Right lobe of liver (tissue), 6 donors: Measurements from ENCODE around the gene MECR. TPM values are rescaled to one million over a fixed set of nuclear protein-coding genes. Genes with fewer than 3 reads are reported as not detected.
"Not testable (repeated sequence)": the region's sequence is repeated elsewhere in the genome, so short reads cannot be mapped to it uniquely, and the experiment has no call there.

Source experiments
- ATAC-seq, 4 donors: fragments of 200-7000 bp; cut with Tn5 transposase; one replicate each; pipeline ENCODE4 v1.9.1; 2020; ENCODE audit warnings: mild to moderate bottlenecking in 4 of 4, moderate library complexity in 4 of 4
- DNase-seq, 3 donors: peaks; one replicate each; pipeline ENCODE4 v3.0.0-alpha.2; 2020
- H3K27ac ChIP-seq, 3 donors: fragments of 200-600 bp; one replicate each; pipeline ENCODE4 v1.8.0; 2022
- H3K27me3 ChIP-seq, 2 donors: fragments of 200-600 bp; one replicate each; pipeline ENCODE4 v1.8.0; 2022
- H3K36me3 ChIP-seq, 4 donors: fragments of 200-600 bp; sonication (generic) in 1 of 4; one replicate each; pipeline versions ENCODE4 v1.5.1 to v1.8.0; 2017 to 2022; ENCODE audit warnings: control low read depth in 1 of 4
- H3K4me1 ChIP-seq, 4 donors: fragments of 200-600 bp; sonication (generic) in 1 of 4; one replicate each; pipeline versions ENCODE4 v1.5.1 to v1.8.0; 2017 to 2022; ENCODE audit warnings: control low read depth in 1 of 4
- H3K4me3 ChIP-seq, 3 donors: fragments of 200-600 bp; one replicate each; pipeline ENCODE4 v1.8.0; 2022
- H3K9me3 ChIP-seq, 4 donors: fragments of 200-600 bp; sonication (generic) in 1 of 4; one replicate each; pipeline versions ENCODE4 v1.5.1 to v1.8.0; 2017 to 2022; ENCODE audit warnings: control low read depth in 1 of 4
- POLR2A ChIP-seq: fragments of 450-650 bp; IDR thresholded peaks from one replicate; pipeline ENCODE4 v1.6.1; 2017; ENCODE audit warnings: antibody characterized with exemption, mild to moderate bottlenecking
- WGBS: methylation state at CpG from one replicate; pipeline ENCODE4 v1.1.6; 2018; ENCODE audit warnings: low coverage, low lambda C conversion rate; ENCODE audit not compliant: insufficient coverage; ENCODE audit errors: missing lambda C conversion rate; 5-methylcytosine and 5-hydroxymethylcytosine counted together
- intact Hi-C, 2 donors: fragments of 100-400 bp; cut with DNase I; formaldehyde crosslinking; loops; one replicate each; pipeline versions ENCODE4 v1.11.2 to v1.14.1; 2022
- total RNA-seq, 6 experiments: library from RNA; depleted of rRNA in 2 of 6; stranded (reverse); fragments of >200 nt in 2 of 6; fragmentation: NEBNext Ultra II Directional in 3 of 6; extraction: Animal tissue kit (Norgen Biotek cat#: 25700) in 3 of 6; gene quantifications; one replicate each; pipeline versions ENCODE4 v1.1.0 to v1.2.4, GENCODE V29; 2016 to 2023
- TF ChIP-seq, protein P1 (sequence below), 4 donors: fragments of 200-600 bp in 3 of 4; fragments of 450-650 bp in 1 of 4; IDR thresholded peaks; one replicate each; pipeline versions ENCODE4 v1.5.1 to v1.8.0; 2016 to 2022; ENCODE audit warnings: antibody characterized with exemption in 4 of 4, mild to moderate bottlenecking in 2 of 4
- donor health status: DM: no; HTN: yes; CAD: no.
- donor health status: DM: no; HTN: no; CAD: no.
- donor health status: DM: no; HTN: no; CAD: no.
- donor health status: DM: no; HTN: yes; CAD: no.
- donor health status: DM: no; HTN: yes; CAD: no.

MECR gene
- total RNA-seq, 6 experiments from 2014 or later, result 13.1 to 22.1 (median 15.7) TPM

DNA sequence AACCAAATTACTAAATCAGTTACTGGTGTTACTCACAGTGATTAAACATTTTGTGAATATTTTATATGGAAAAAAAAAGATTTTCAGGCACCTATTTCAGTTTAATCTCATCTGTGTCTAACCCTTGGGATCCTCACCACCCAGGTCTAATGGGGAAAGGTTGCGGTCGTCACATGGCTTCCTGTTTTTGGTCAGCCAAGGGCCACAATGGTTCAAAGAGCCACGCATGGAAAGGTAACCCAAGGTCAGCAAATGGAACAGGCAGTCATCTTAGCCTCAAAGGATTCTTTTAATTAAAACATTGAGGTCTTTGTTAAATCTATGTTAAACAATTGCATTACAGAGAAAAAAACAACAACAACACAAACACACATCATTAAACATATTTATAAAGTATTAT lies 71.0 kb downstream of the MECR start:
- Histone ChIP-seq H3K36me3 (peaks cover 0 to 45% (median 27%) of the 10 kb centered on the region in 4 donors), H3K27me3 (no peaks in the 10 kb centered on the region), H3K4me1 (peaks cover 0 to 48% (median 13%) of the 10 kb centered on the region in 4 donors), H3K4me3 (no peak overlapping the region), H3K9me3 (no peaks in the 10 kb centered on the region), H3K27ac (no peak overlapping the region)
- DNase-seq (no peak), ATAC-seq (peak; percentile 26 to 73 (median 46))
- intact Hi-C loops, result no loop called here
- no peak for TF ChIP-seq POLR2A
- TF ChIP-seq, protein P1, sequence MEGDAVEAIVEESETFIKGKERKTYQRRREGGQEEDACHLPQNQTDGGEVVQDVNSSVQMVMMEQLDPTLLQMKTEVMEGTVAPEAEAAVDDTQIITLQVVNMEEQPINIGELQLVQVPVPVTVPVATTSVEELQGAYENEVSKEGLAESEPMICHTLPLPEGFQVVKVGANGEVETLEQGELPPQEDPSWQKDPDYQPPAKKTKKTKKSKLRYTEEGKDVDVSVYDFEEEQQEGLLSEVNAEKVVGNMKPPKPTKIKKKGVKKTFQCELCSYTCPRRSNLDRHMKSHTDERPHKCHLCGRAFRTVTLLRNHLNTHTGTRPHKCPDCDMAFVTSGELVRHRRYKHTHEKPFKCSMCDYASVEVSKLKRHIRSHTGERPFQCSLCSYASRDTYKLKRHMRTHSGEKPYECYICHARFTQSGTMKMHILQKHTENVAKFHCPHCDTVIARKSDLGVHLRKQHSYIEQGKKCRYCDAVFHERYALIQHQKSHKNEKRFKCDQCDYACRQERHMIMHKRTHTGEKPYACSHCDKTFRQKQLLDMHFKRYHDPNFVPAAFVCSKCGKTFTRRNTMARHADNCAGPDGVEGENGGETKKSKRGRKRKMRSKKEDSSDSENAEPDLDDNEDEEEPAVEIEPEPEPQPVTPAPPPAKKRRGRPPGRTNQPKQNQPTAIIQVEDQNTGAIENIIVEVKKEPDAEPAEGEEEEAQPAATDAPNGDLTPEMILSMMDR (IDR thresholded peaks at IDR 0.05), result no peak
- 30% methylated on average over 3 of the region's 3 CpGs for WGBS

- Histone ChIP-seq H3K36me3 (peaks cover 0 to 70% (median 44%) of the 10 kb centered on the region in 4 donors), H3K27me3 (no peaks in the 10 kb centered on the region), H3K27ac (no peak overlapping the region), H3K4me1 (peaks cover 0 to 23% (median 3%) of the 10 kb centered on the region in 4 donors), H3K4me3 (no peak overlapping the region), H3K9me3 (no peaks in the 10 kb centered on the region)
- intact Hi-C loops, result no loop called here
- DNase-seq (no peak), ATAC-seq (no peak)
- 80% methylated on average over 3 of the region's 3 CpGs for WGBS
- TF ChIP-seq, protein P1 (IDR thresholded peaks at IDR 0.05), result no peak
- no peak for TF ChIP-seq POLR2A
Measured at GRCh38 chr1:29157269-29157601, 73.5 kb downstream of the MECR start.

GRCh38 chr1:29156543-29157268 lies 74.0 kb downstream of the MECR start:
- peaks cover 0 to 24% (median 3%) of the 10 kb centered on the region in 4 donors for H3K4me1 ChIP-seq
- H3K36me3 ChIP-seq, result peaks cover 4 to 75% (median 48%) of the 10 kb centered on the region in 4 donors
- H3K9me3 ChIP-seq, result no peaks in the 10 kb centered on the region
- peak; percentile 47 to 75 (median 54) for ATAC-seq
- no peak overlapping the region for H3K4me3 ChIP-seq
- H3K27me3 ChIP-seq, result no peaks in the 10 kb centered on the region
- DNase-seq, result no peak
- TF ChIP-seq POLR2A, result no peak
- TF ChIP-seq, protein P1 (IDR thresholded peaks at IDR 0.05), result no peak
- WGBS, result 67% methylated on average over 8 of the region's 10 CpGs
- H3K27ac ChIP-seq, result no peak overlapping the region
- intact Hi-C loops, result no loop called here

- H3K4me3 ChIP-seq, result no peak overlapping the region
- no peaks in the 10 kb centered on the region for H3K27me3 ChIP-seq
- DNase-seq (no peak), ATAC-seq (no peak)
- peaks cover 6 to 97% (median 52%) of the 10 kb centered on the region in 4 donors for H3K36me3 ChIP-seq
- no peaks in the 10 kb centered on the region for H3K9me3 ChIP-seq
- intact Hi-C loops, result no loop called here
- no peak for TF ChIP-seq POLR2A
- TF ChIP-seq, protein P1 (IDR thresholded peaks at IDR 0.05), result no peak
- H3K4me1 ChIP-seq, result peaks cover 0 to 27% (median 6%) of the 10 kb centered on the region in 4 donors
- no peak overlapping the region for H3K27ac ChIP-seq
- WGBS, result 81% methylated on average over 8 of the region's 8 CpGs
Measured at GRCh38 chr1:29152046-29152805, 78.5 kb downstream of the MECR start.

DNA sequence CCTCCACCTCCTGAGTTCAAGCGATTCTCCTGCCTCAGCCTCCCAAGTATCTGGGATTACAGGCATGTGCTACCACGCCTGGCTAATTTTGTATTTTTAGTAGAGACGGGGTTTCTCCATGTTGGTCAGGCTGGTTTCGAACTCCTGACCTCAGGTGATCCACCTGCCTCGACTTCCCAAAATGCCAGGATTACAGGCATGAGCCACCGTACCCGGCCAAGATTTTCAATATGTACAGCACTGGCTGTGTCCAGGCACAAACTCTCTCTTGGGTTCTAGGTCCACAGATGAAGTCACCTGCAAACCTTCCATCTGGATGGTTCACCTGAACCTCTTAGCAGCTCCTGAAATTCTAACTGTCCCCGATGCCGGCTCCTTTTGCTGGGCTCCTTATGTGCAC lies 80.4 kb downstream of the MECR start:
- 94% methylated on average over 9 of the region's 9 CpGs for WGBS
- intact Hi-C loops, result not testable (repeated sequence)

More for the DNA sequence above, 80.4 kb downstream of the MECR start:
- H3K27ac ChIP-seq, H3K4me3 ChIP-seq, DNase-seq, ATAC-seq, H3K27me3 ChIP-seq, H3K9me3 ChIP-seq: not testable (repeated sequence)
- Histone ChIP-seq H3K4me1 (peaks cover 0 to 45% (median 13%) of the 10 kb centered on the region in 4 donors), H3K36me3 (peaks cover 6 to 89% (median 42%) of the 10 kb centered on the region in 4 donors)
